HG02852 (cell line): Measurements from ENCODE around the gene IQCH.

ENCODE experiments used
- ATAC-seq: cut with Tn5 transposase; IDR thresholded peaks from one replicate; pipeline ENCODE4 v1.9.1; 2021; ENCODE audit warnings: mild to moderate bottlenecking, moderate library complexity; ENCODE audit not compliant: unreplicated experiment

IQCH gene

DNA sequence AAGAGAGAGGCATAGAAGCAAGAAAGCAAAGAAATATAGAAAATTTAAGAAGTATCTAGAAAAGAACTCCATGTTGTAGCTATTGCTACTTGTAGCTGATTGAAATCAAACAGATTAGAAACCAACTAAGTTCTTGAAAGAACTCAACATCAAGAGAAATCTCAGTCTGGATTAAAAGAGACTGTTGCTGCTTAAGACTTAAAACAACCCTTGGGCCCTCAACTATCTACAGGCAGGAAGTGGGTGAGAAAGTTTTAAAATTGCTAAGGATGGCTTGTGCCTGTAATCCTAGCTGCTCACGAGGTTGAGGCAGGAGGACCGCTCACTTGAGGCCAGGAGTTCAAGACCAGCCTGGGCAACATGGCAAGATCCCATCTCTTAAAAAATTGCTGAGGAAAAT lies 227.1 kb downstream of the IQCH start:
- no peak for ATAC-seq

DNA sequence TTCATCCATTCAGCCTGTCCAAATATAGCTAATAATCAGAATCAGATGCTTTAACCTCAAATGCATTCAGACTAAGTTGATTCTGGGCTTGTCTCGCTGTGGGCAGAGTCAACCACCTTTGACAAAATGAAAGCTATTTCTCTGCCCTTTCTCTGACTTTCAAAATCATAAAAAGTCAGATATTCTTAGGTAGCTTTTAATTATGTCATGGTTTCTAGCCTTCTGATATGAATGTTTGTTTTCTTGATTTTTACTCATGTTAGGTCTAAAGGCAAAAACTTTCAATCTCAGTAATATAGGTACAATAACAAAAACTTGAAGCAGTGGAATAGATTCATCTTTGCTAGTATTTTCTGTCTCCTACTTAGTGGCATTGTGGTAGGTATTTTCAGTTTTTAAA lies 241.0 kb downstream of the IQCH start:
- ATAC-seq: no peak

DNA sequence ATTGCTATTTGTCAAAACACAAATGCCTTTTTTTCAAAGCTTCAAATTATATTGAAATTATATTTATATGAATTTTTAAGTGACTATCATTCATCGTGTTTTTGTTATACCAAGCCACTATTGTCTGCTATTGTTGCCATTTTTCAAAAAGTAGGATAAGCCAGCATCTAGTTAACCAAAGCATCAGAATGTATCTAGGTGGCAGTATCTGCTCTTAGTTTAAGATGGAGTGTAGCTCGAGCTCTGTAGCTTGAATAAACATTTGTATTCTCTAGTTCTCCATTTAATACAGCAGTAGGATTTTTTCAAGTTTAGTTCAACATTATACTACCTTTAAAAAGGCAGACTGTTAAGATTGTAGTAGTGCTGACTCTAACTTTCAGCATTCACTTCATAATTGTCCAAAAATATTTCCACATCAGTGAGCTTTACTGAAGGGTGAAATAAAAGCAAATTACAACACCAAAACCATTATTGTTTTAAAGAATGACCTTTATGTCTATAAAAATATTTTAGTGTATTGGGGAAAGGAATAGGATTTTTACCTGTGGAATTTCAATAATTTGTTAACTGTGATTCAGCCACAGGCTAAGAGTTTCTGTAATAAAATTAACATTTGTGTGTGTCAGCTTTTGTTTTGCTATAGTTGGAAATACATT lies 246.7 kb downstream of the IQCH start:
- no peak for ATAC-seq

DNA sequence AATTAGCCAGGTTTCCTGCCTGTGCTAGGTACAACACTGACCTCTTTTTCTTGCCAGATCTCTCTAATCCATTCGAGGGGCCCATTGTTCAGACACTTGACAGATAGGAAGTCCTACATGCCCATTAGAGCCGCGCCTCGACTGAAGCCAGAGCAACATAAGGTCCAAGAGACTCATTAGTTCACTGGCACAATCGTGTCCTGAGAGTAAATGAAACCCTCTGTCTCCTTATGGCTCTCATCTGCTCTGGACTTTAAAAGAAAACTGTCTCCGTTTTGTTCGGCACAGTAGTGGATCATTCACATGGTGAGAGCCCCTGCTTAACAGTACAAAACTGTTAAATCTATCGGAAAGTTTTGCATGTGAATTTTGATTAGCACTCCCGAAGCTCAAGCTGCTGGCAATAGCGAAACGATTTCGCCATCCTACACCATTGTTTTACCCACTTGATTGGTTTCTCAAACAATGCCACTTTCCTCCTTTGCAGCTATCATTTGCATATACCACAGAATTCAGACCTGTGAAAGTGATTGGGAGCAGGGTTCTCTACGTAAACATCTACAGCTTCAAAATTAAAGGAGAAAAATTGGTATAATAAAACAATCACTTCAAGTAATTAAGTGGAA lies 247.4 kb downstream of the IQCH start:
- ATAC-seq: no peak

DNA sequence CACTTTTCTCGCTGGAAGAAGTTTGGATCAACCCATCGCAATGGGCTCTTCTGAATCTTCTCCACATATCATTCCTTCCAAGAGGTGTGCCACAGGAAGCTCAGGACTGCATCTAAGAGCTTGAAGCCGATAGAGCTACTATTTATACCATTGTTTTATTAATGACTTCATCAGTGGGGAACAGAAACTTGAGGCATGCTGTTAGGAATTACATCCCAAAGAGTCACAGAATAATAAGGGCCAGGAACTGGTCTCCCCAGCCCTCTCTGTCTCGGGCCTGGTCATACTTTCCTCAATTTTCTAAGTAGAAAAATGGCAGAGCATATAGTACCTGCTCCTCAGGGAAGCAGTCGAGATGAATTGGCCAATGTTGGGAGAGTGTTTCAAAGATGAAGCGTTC lies 249.5 kb downstream of the IQCH start:
- ATAC-seq: no peak

DNA sequence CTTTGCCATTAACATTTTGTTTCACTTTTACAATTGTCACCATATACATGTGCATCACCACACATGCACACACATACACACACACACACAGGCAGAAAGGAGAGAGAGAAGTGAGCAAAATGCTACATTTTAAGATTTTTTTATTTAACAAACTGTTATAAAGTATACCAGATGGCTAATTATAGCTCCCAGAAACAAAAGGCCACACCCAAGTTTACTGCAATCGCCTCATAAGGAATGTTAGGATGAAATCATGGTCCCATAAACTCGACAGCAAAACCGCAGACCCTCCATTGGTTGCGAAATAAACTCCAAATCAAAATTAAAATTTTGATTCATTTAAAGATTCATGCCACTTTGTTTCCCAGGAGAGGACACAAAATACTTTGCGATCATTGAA lies 250.2 kb downstream of the IQCH start:
- ATAC-seq: no peak

DNA sequence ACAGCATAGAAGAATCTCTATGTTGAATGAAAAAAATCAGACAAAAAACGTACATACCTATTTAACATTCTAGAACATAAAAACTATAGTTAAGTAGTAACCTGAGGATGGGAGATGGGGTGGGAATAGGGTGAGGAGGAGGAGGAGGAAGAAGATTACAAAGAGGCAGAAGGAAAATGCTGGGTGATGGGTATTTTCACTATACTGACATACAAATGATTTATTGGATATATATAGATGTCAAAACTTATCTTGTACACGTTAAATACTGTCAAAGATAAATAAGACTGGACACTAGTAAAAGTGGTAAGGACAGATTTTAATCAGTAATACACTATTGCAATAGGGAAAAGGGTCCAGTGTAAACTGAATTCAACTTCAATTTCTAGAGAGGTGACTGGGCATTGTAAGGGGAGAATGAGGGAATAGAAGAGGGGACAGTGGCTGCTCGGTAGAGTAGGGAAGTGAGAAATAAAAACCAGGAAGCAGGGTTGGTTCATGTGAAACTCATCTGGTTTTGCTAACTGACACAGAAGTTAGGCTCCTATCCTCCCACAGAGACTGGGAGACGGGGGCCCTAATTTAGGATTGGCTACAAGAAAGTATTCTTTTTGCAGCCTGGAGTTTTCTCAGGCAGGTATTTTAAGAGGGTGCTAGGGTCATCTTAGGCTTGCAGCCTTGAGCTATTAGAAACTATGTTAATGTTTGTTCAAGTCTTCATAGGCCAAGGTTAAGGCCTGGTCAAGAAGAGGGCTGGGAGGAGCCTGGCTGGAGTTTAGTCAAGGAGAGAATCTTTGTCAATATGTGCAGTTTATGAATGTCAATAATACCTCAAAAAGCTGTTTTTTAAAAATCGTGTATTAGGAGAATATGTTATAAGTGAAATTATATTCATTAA lies 251.3 kb downstream of the IQCH start:
- ATAC-seq: no peak

DNA sequence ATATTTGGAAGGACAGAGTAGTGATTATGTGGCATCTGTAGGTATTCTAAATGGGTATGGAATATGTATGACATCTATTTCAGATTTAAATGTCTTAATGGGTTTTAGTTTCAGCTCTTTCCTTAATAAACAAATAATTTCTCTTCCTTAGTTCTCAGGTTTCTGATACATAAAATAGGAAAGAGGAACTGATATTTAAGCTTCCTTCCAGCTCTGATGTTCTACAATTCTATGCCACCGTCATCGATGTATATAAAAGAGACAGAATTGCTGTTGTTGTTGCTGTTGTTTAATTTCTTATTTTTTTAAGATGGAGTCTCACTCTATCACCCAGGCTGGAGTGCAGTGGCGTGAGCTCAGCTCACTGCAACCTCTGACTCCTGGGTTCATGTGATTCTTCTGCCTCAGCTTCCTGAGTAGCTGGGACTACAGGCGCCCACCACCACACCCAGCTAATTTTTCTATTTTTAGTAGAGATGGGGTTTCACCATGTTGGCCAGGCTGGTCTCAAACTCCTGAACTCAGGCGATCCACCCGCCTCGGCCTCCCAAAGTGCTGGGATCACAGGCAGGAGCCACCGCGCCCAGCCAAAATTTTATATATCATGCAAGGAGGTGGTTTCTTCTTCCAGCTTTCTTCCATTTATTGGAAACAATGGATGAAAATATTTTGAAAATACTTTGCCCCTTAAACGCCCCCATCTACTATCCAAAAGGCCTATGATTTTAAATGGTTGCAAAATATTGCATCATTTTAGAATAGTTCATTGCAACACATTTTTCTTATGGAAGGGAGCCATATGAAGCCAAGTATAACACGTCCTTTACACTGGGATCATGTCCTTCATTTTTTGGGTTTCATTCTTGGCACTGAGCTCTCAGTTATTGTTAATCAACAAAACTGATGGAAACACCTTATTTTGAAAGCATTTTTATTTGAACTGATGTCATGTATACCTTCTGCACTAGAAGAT lies 252.5 kb downstream of the IQCH start:
- ATAC-seq: no peak

DNA sequence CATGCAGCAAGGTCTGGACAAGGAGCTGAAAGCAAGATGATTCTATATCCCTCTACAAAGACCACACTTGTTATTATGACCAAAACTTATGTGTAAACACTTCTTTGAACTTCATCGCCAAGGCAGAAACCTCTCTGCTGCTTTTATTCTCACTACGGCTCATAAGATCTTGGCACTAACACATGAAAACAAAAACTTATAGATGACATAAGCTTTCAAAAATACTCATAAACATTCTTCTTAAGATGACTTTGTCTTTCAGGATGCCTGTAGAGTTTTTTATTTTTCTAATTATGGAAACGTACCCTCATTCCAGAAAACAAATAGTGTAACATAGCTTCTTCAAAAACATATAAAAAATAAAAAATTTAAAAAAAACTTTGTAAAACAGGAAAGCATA lies 253.8 kb downstream of the IQCH start:
- no peak for ATAC-seq

DNA sequence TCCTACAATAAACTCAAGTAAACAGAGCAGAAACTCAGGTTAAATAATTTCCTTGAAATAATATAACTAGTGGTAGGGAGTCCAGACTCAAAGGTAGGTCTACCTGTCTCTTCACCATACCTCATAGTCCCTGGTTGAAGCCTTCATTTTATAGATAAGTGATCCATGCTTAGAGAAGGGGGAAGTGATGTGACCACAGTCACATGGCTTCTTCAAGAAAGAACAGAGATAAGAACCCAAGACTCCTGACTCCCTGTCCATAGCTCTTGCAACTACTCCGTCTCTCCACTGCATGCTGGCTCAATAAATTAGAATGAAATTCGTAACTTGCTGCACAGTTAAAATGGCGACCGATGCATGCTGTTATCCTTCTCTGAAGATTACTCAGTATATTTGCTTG lies 255.3 kb downstream of the IQCH start:
- ATAC-seq: no peak

DNA sequence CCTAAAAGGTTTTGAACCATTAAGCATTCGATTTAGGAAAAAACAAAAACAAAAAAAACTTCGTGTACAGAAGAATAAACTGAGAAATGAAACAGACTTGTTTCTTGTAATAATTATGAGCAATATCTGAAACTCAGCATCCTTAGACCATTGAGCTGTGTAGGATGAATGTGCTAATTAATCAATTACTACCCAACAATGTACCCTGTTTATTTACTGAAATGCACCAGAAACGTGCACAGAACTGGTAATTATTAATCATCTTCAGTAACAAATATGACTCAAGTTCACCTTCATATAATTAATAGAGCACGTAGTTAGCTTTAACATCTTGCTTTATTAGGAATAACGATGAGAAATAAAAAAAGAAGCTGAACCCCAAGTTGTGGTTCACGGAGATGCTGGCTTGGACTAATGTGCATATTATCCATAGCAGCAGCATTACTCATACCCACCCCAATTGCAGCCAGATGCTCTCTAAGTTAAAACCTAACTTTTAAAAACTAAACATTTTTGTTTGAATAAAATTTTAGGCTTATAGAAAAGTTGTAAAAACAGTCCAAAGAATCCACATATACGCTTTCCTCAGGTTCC lies 256.1 kb downstream of the IQCH start:
- ATAC-seq: no peak

DNA sequence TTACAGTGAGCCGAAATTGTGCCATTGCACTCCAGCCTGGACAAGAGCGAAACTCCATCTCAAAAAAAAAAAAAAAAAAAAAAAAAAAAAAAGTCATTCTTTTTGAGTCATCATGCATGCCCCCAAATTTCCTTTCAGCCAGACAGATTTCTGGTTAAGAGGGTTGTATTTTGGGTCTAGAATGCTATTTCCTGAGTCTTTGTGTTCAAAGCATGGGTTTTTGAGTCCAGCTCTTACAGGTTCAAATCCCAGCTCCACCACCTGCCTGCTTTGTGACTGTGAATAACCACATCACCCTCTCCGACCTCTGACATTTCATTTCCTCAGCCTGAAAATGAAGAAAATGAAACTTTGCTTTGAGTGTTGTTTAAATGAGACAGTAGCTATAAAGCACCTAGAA lies 257.0 kb downstream of the IQCH start:
- ATAC-seq: no peak

DNA sequence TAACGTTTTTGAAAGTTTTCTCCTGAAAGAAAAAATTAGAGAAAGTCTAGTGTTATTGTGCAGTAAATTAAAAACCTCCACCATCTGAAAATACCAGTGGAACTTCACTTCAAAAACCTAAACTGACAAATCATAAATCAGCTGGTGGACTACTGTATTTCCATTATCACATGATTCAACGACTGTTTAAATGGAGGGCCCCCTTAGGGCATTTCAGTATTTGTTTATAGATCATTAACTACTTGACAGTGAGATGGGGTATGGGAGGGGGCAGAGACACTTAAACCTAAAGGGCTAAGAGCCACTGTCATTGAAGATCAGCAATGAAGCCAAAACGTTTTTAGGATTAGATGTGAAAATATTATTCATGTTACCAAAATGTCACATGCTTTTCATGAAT lies 257.6 kb downstream of the IQCH start:
- no peak for ATAC-seq

DNA sequence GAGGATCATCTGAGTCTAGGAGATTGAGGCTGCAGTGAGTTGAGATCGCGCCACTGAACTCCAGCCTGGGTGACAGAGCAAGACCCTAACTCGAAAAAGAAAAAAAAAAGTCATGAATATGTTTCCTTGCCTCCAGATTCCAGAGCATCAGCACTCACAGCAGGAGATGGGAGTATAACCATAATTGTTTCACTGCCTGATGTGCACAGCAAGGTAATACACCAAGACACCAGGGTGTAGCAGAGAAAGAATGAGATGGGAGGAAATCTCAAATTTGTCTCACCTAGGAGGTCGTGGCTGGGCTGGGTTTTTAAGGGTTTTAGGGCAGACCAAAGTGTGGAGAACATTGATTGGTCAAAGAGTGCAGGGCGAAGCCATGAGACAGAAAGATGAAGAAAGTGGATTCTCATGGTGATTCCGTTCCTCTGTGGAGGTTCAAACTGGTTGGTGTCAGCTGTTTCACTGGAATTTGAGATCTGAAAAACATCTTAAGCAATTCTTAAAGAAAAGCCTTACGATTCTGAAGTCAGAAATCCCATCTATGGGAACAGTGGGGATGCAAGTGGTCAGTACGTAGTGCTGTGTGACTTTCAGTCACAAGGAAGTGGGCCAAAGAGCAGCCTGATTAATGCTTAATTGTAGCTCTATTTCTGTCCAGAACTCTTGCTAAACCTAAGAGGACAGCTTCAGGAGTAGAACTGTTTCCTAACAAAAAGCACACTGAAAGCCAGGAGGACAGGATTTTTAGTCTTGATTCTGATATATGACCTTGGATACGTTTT lies 258.5 kb downstream of the IQCH start:
- ATAC-seq: no peak

DNA sequence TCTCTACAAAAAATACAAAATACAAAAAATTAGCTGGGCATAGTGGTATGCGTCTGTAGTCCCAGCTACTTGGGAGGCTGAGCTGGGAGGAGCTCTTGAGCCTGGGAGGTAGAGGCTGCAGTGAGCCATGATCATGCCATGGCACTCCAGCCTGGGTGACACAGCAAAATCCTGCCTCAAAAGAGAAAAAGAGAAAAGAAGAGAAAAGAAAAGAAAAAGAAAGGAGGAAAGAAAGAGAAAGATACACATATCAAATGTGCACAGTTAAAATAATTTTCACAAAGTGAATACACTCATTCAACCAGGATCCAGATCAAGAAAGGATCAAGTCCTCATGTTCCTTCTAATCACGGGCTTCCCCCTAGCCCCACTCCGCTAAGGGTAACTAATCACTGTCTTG lies 260.5 kb downstream of the IQCH start:
- no peak for ATAC-seq

DNA sequence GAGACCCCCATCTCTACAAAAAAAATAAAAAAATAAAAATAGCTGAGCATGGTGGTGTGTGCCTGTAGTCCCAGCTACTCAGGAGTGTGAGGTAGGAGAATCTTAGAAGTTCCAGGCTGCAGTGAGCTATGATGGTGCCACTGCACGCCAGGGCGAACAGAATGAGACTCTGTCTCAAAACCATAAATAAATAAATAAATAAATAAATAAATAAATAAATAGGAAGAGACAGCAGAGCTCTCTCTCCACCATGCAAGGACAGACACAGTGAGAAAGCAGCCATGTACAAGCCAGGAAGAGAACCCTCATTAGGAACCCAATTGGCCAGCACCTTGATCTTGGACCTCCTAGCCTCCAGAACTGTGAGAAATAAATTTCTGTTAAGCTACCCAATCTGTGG lies 261.0 kb downstream of the IQCH start:
- no peak for ATAC-seq

DNA sequence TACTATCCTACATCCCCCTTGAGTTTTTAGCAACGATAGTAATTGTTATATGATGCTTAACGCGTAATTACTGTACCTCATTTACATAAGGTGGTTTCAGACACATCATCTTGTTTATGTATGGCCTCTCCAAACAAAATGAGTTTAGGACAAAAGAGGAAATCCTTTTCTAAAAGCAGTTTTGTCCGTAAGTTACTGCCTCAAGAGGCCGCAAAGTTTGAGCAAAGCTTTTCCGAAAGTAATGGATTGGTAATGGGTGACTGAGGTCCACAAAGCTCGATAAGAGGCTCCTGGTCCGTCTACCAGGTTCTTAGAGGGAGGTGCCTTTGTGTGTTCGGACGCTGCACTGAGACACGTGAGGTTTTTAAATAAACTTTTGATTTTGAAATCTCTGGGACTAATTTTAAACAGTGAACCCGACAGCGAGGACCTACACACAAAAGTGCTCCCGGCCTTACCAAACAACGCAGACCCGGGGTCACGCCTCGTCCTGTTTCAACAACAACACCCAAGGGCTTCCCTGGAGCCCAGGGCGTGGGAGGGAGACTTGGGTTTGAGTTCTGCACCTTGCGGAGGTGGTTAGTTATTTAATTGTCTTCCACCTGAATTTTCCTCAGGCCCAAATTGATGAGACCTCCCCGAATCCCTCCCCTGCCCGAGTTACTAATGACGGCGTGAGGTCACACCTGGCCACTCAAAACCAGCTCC lies 265.9 kb downstream of the IQCH start:
- no peak for ATAC-seq

DNA sequence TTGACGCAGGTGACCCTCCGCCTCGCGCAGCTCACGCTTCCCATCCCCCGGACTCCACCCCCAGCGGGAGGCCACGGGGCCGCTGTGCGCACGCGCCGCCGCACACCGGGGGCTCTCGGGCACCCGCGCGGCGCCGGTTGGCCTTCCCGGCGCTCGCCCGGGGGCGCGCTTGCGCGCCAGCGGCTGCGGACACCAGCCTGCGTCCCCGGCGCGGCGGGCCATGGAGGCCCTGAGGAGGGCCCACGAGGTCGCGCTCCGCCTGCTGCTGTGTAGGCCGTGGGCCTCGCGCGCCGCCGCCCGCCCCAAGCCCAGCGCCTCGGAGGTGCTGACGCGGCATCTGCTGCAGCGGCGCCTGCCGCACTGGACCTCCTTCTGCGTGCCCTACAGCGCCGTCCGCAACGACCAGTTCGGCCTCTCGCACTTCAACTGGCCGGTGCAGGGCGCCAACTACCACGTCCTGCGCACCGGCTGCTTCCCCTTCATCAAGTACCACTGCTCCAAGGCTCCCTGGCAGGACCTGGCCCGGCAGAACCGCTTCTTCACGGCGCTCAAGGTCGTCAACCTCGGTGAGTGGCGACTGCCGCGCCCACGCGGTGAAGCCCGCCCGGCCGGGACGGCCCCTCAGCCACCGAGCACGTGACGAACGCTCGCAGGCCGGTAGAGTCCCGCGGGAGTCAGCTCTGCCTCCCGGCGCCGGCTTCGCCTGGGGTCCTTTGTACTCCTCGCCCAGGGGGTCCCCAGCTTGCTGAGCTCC lies 266.6 kb downstream of the IQCH start, which contains the start of gene C15orf61:
TSS of gene C15orf61 (plus strand) at position 103 of the 754 bp plus-strand sequence. CDS start at position 221, 118 bp downstream.
- ATAC-seq: peak; percentile 76
